Endothelial cell of umbilical vein (primary cell): ENCODE measurements around the gene SGCD. TPM values are rescaled to one million over a fixed set of nuclear protein-coding genes. Genes with fewer than 3 reads are reported as not detected.

Experiments
- BruUV-seq: library from RNA; stranded (reverse); fragments of 400-500 nt; replicated peaks from 2 replicates; lab custom pipeline; 2021; lab: Mats Ljungman, UMichigan
- CTCF ChIA-PET: fragments of 300-600, 350-600 bp; sonication (Branson Sonifier 250); formaldehyde crosslinking; loops from one replicate; lab custom pipeline; 2021; ENCODE audit warnings: antibody characterized with exemption, inconsistent platforms; lab: Charles Lee
- POLR2A ChIA-PET: fragments of 300-600, 350-600 bp; sonication (Branson Sonifier 250); formaldehyde crosslinking; loops from one replicate; lab custom pipeline; 2021; ENCODE audit warnings: antibody characterized with exemption, inconsistent platforms; lab: Charles Lee
- DNase-seq: peaks from one replicate; pipeline ENCODE4 v3.0.0-alpha.2; 2011; ENCODE audit warnings: low read depth, low spot score
- FAIRE-seq: peaks from 2 replicates; lab custom pipeline; 2011; peaks lifted over from hg19 to GRCh38; lab: Jason Lieb, UNC
- H2AFZ ChIP-seq: 2 replicates; pipeline ENCODE4 v1.6.0; 2012; ENCODE audit warnings: low read depth, low read length, control low read depth, inconsistent platforms
- H3K27ac ChIP-seq: 2 replicates; pipeline ENCODE4 v1.5.1; 2011; ENCODE audit warnings: low read depth, mild to moderate bottlenecking, control low read depth, low read length, moderate library complexity; ENCODE audit not compliant: insufficient read depth
- H3K27me3 ChIP-seq, 2 experiments: 2 replicates each; pipeline versions ENCODE4 v1.6.0 to v1.6.1; 2011; ENCODE audit warnings: low read length in 2 of 2, mixed read lengths in 1 of 2; ENCODE audit not compliant: control insufficient read depth in 2 of 2, insufficient read depth in 2 of 2
- H3K36me3 ChIP-seq, 2 experiments: 2 replicates in 1 of 2; 3 replicates in 1 of 2; pipeline ENCODE4 v1.5.1; 2011; ENCODE audit warnings: low read length in 2 of 2, mild to moderate bottlenecking in 1 of 2, moderate library complexity in 1 of 2; ENCODE audit not compliant: control insufficient read depth in 2 of 2, insufficient read depth in 2 of 2; ENCODE audit errors: extremely low read depth in 1 of 2
- H3K4me1 ChIP-seq: 3 replicates; pipeline ENCODE4 v1.5.1; 2011; ENCODE audit warnings: mild to moderate bottlenecking, low read length; ENCODE audit not compliant: control insufficient read depth, insufficient read depth; ENCODE audit errors: extremely low read depth
- H3K4me2 ChIP-seq: 2 replicates; pipeline ENCODE4 v1.6.1; 2011; ENCODE audit warnings: low read length, control low read depth, mixed read lengths; ENCODE audit not compliant: insufficient read depth
- H3K4me3 ChIP-seq, 3 experiments: fragments of 200-600 bp in 1 of 3; sonication (generic), shearing (Covaris generic) in 1 of 3; replicated peaks in 1 of 3; 2 replicates each; pipeline ENCODE4 v1.5.1; 2011 to 2016; ENCODE audit warnings: control low read depth in 3 of 3, low read length in 3 of 3, mild to moderate bottlenecking in 2 of 3, inconsistent platforms in 1 of 3, low read depth in 1 of 3, moderate library complexity in 1 of 3; ENCODE audit not compliant: insufficient read depth in 1 of 3
- H3K79me2 ChIP-seq: 2 replicates; pipeline ENCODE4 v1.6.0; 2012; ENCODE audit warnings: low read length, inconsistent platforms; ENCODE audit not compliant: control insufficient read depth, insufficient read depth
- H3K9ac ChIP-seq: replicated peaks from 2 replicates; pipeline ENCODE3; 2011; ENCODE audit warnings: low read length, control low read depth; ENCODE audit not compliant: insufficient read depth; ENCODE audit errors: extremely low read depth
- H3K9me1 ChIP-seq: replicated peaks from 3 replicates; pipeline ENCODE4 v1.6.0; 2011; ENCODE audit warnings: mild to moderate bottlenecking, low read length; ENCODE audit not compliant: control insufficient read depth, insufficient read depth; ENCODE audit errors: extremely low read depth
- H3K9me3 ChIP-seq: replicated peaks from 2 replicates; pipeline ENCODE4 v1.5.1; 2012; ENCODE audit warnings: low read length, inconsistent platforms; ENCODE audit not compliant: control insufficient read depth, insufficient read depth
- H4K20me1 ChIP-seq: replicated peaks from 2 replicates; pipeline ENCODE3; 2011; ENCODE audit warnings: mild to moderate bottlenecking, low read length; ENCODE audit not compliant: control insufficient read depth, insufficient read depth; ENCODE audit errors: extremely low read depth
- CTCF ChIP-seq, 2 donors: IDR thresholded peaks; 1 replicate in 1 of 2; 2 replicates in 1 of 2; pipeline ENCODE4 v1.5.1; 2011; ENCODE audit warnings: low read length in 2 of 2, mild to moderate bottlenecking in 2 of 2, moderate library complexity in 2 of 2, control low read depth in 1 of 2, inconsistent platforms in 1 of 2, low read depth in 1 of 2; ENCODE audit not compliant: insufficient read depth in 1 of 2; ENCODE audit errors: extremely low read depth in 1 of 2
- EZH2 ChIP-seq: IDR thresholded peaks from 2 replicates; pipeline ENCODE4 v1.6.1; 2012; ENCODE audit warnings: borderline replicate concordance, low read depth, mild to moderate bottlenecking, moderate library complexity, low read length, inconsistent platforms; ENCODE audit not compliant: severe bottlenecking
- FOS ChIP-seq: IDR thresholded peaks from 2 replicates; pipeline ENCODE4 v1.6.1; 2011; ENCODE audit warnings: mild to moderate bottlenecking, low read length, moderate library complexity, borderline replicate concordance; ENCODE audit not compliant: insufficient read depth
- GATA2 ChIP-seq: IDR thresholded peaks from 2 replicates; pipeline ENCODE4 v1.7.0; 2011; ENCODE audit warnings: low read depth, mild to moderate bottlenecking, moderate library complexity, mixed read lengths, low read length; ENCODE audit not compliant: insufficient read length, insufficient read depth
- JUN ChIP-seq: IDR thresholded peaks from 2 replicates; pipeline ENCODE4 v1.6.1; 2011; ENCODE audit warnings: borderline replicate concordance, low read depth; ENCODE audit not compliant: insufficient read length, insufficient read depth
- MAX ChIP-seq: IDR thresholded peaks from 2 replicates; pipeline ENCODE4 v1.6.1; 2011; ENCODE audit not compliant: insufficient read depth, insufficient read length
- MYC ChIP-seq: IDR thresholded peaks from one replicate; pipeline ENCODE4 v1.6.1; 2011; ENCODE audit warnings: mild to moderate bottlenecking, low read depth, low read length
- POLR2A ChIP-seq: IDR thresholded peaks from 2 replicates; pipeline ENCODE4 v1.6.1; 2012; ENCODE audit warnings: low read depth, mild to moderate bottlenecking, control low read depth, low read length
- POLR2AphosphoS5 ChIP-seq: IDR thresholded peaks from 2 replicates; pipeline ENCODE4 v1.6.1; 2012; ENCODE audit warnings: low read depth, mild to moderate bottlenecking, control low read depth, low read length, moderate library complexity; ENCODE audit not compliant: insufficient read depth
- dilution Hi-C: fragments of 300-500 bp; cut with MboI; formaldehyde crosslinking; loops from one replicate; pipeline ENCODE4 v1.15.0; 2019; ENCODE audit warnings: low sequenced_read_pairs; ENCODE audit not compliant: extremely low pct_ligation_motif_present
- intact Hi-C: fragments of 100-400 bp; cut with micrococcal nuclease; formaldehyde crosslinking; loops from one replicate; pipeline ENCODE4 v1.10.0; 2022
- polyA plus RNA-seq, 4 experiments: library from polyadenylated mRNA; depleted of rRNA in 3 of 4; stranded (reverse) in 3 of 4; unstranded in 1 of 4; fragments of >200 nt; gene quantifications; 2 replicates each; pipeline versions ENCODE4 v1.2.1 to v1.2.3, GENCODE V29; 2011 to 2012; ENCODE audit warnings: missing spikeins in 1 of 4
- total RNA-seq: library from RNA; stranded (reverse); gene quantifications from 2 replicates; pipeline ENCODE4 v1.2.3, GENCODE V29; 2021

Gene SGCD
- total and polyA plus RNA-seq, 2 donors (not counting 3 experiments of a cell fraction or from before 2014, with no cell fraction given), result not detected

- H3K4me2 ChIP-seq, result no peak overlapping the region
- dilution Hi-C loops (no loop called here), intact Hi-C loops (no loop called here)
- TF ChIP-seq MYC (no peak), FOS (no peak), JUN (no peak), POLR2A (no peak), MAX (no peak), GATA2 (no peak)
- no peak for FAIRE-seq
- H2AFZ ChIP-seq, result no peak overlapping the region
- no peaks in the 10 kb centered on the region for H3K79me2 ChIP-seq
- DNase-seq, result no peak
- H3K9ac ChIP-seq, result no peak overlapping the region
- peaks cover 4% of the 10 kb centered on the region for H3K9me3 ChIP-seq
- ChIA-PET CTCF (no interaction called here), POLR2A (no interaction called here)
- H4K20me1 ChIP-seq, result no peaks in the 10 kb centered on the region
- H3K36me3 ChIP-seq, result no peaks in the 10 kb centered on the region
- no peaks in the 10 kb centered on the region for H3K4me1 ChIP-seq
- no peak overlapping the region for H3K27ac ChIP-seq
- no peaks in the 10 kb centered on the region for H3K9me1 ChIP-seq
- H3K4me3 ChIP-seq, result no peak overlapping the region
- BruUV-seq, result no TSS peak
- H3K27me3 ChIP-seq, result no peaks in the 10 kb centered on the region
Observed at GRCh38 chr5:156383510-156384265, 56.7 kb downstream of the SGCD start.

GRCh38 chr5:156385416-156385815, 58.5 kb downstream of the SGCD start:
- no peaks in the 10 kb centered on the region for H4K20me1 ChIP-seq
- H3K79me2 ChIP-seq, result no peaks in the 10 kb centered on the region
- FAIRE-seq (no peak), DNase-seq (no peak)
- ChIA-PET POLR2A (no interaction called here), CTCF (no interaction called here)
- no peaks in the 10 kb centered on the region for H3K36me3 ChIP-seq
- intact Hi-C loops, result no loop called here
- H3K9me1 ChIP-seq, result no peaks in the 10 kb centered on the region
- TF ChIP-seq JUN (no peak), FOS (no peak), POLR2A (no peak), MYC (no peak), EZH2 (no peak), MAX (no peak), POLR2AphosphoS5 (no peak), GATA2 (no peak), CTCF (IDR thresholded peaks at IDR 0.05; ENCODE audit: extremely low read depth in 1 of 2, insufficient read depth in 1 of 2, low read depth in 1 of 2, low read length in 2 of 2) (no peak)
- dilution Hi-C loops, result no loop called here
- no peak overlapping the region for H3K4me2 ChIP-seq
- H2AFZ ChIP-seq, result no peak overlapping the region
- BruUV-seq, result no TSS peak
- H3K4me1 ChIP-seq, result no peaks in the 10 kb centered on the region
- H3K9ac ChIP-seq, result no peak overlapping the region
- no peak overlapping the region for H3K27ac ChIP-seq
- no peak overlapping the region for H3K4me3 ChIP-seq
- H3K9me3 ChIP-seq, result peaks cover 2% of the 10 kb centered on the region
- no peaks in the 10 kb centered on the region for H3K27me3 ChIP-seq
